ENCODE measurements around the gene RFPL3.
"Not testable (repeated sequence)": the region's sequence is repeated elsewhere in the genome, so short reads cannot be mapped to it uniquely, and the experiment has no call there.

RFPL3 gene

DNA sequence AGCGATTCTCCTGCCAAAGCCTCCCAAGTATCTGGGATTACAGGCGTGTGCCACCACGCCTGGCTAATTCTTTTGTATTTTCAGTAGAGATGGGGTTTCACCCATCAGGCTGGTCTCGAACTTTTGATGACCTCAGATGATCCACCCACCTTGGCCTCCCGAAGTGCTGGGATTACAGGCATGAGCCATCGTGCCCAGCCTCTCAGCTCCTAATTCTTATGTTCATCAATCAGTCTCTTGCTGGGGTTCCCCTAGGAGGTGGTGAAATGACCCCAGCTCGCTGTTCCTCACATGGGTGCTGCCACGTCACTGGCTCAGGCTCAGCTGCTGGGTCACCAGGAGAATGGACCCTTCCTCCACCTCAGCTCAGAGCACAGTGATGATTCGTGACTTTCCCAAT is at the start of gene RFPL3:
Gene RFPL3, plus strand, starts transcription at position 301 of the 400 bp plus-strand sequence. CDS start 205 bp downstream, outside the sequence.
- DNase-seq = not testable (repeated sequence)

- DNase-seq = no peak
Measured at GRCh38 chr22:32308191-32308590, 49.5 kb upstream of the RFPL3 start.

DNA sequence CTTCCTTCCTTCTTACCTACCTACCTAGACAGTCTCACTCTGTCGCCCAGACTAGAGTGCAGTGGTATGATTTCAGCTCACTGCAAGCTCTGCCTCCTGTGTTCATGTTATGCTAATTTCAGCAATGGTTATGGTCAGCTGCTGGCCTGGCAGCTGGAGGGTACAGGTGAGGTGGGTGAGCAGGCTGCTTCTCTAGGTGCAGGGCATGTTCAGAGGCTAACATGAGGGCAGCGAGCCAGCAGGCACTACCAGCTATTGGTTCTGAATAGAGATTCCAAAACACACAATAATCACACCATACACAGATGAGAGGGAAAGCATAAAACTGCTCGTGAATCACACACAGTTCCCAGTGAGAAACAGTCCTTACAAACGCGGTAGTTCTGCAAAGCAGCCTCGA is 48.7 kb upstream of the RFPL3 start:
- DNase-seq = no peak

DNA sequence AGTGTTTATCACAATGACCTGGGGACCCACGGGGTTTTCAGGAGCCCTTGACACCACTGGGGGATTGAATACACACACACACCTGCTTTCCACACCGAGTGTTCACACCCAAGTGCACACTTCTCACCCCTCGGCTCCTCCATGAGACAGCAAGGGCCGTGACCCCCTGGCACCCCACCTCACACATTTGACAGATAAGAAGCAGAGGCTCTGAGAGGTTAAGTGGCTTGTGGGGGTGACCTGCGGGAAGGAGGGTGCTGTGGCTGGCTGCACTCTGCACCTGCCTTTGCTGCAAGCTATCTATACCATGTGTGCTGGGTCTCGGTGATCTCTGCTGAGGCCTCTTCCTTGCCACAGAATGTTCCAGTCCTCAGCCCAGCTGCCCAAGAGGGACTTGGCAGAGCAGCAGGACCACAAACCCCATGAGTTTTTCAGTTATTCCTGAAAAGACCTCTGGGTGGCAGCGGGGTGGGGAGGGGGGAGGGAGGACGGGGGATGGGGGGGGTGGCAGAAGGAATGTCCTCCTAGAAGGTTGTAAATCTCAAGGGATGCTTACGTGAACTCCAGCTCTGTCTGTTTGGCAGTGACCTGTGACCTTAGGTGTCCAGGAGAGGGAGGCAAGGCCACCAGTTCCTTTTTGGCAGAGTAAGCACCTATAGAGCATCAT is 47.9 kb upstream of the RFPL3 start:
- no peak for DNase-seq

GRCh38 chr22:32310777-32311176 is 46.9 kb upstream of the RFPL3 start:
- DNase-seq = no peak

DNA sequence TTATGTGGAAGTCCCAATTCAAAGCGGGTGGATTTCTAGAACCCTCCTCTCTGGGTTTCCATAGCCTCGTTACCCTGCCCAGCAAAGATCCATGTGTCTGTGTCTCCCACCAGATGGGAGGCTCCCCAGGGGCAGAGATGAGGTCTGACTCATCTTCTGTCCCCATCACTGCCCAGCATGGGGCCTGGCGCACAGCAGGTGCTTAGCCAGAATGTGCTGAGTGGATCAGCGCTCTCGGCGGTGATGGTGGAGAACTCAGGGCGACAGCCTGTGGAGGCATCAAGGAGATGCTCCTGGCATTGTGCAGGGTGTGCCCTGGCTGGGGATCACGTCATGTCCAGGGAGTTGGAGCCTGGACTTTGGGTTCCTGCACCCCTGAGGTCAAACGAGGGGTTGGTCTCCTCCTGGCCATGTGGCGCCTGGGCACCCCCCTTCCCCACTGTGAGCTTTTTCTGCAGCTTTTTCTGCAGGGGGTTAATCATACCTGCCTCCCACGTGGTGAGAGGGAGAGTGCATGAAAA is 46.1 kb upstream of the RFPL3 start:
- DNase-seq = no peak

- DNase-seq = no peak
Measured at GRCh38 chr22:32312748-32313147, 44.9 kb upstream of the RFPL3 start.

DNA sequence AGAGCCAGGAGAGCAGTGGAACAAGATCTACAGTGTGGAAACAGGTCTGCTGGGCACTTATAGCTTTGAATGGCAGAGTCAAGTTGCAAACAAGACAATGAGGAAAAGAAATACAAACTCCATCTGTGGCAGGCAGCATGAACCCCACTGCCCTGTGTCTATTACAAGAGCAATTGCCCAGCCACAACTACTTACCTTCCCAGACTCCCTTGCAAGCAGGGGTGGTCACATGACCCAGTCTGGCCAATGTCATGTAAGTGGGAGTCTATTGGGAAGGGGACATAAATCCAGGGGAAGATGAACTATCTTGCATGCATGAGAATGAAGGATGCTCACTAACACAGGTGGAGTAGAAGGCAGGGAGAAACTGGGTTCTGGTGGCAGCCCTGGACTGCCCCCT is 44.1 kb upstream of the RFPL3 start:
- no peak for DNase-seq

GRCh38 chr22:32317524-32317923 is 40.1 kb upstream of the RFPL3 start:
- no peak for DNase-seq

GRCh38 chr22:32318361-32318760 is 39.3 kb upstream of the RFPL3 start:
- no peak for DNase-seq

DNA sequence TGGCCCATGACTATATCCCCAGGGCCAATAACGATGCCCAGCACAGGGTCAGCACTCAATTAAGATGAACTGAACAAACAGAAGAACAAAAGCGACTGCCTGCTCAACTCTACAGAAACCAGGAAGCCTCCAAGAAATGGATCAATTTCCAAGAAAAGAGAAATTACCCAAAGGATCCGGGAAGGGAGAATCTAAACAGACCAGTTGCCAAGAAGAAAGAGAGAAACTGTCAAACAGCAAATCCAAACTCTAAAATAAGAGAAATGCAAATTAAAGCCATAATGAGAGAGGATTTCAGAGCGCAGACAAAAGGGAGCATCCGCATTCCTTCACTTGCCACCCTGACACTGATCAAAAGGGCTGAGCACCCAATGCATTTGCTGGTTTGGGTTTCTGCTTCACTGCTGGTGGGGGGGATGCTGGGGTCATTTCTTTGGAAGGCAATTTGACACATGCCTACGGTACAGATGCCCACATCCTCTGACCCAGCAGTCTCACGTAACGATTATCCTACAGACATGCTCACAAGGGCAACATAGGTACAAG is 37.7 kb upstream of the RFPL3 start:
- DNase-seq = no peak

- no peak for DNase-seq
Measured at GRCh38 chr22:32322986-32323385, 34.7 kb upstream of the RFPL3 start.

DNA sequence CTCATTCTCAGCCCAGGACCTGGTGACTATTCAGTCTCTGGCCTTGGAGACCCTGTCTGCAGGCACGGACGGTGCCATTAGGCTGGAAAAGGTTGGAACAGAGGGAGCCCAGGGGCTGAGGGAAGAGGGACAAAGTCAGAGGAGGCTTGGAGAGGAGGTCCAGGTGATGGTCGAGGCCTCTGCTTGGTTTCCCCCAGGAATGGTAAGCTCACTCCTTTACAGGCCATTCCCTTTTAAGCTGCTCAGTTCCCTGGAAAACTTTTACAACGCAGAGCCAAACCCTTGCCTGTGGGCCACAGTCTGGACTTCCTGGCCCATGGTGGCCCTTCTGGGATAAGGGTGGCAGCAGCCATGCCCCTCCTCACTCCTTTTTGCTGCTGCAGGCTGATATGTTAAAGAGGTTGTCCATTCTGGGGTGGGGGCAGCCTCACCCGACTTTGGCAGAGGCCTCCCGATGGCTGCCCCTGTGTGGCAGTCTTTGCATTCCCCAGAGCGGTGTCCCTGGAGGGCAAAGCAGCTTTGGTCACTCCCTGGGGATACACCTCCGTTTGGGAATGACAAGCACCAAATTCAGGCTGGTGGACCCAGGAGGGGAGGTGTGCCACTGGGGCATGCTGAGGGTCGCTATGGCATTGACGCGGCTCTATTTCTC is 34.0 kb upstream of the RFPL3 start:
- no peak for DNase-seq

DNA sequence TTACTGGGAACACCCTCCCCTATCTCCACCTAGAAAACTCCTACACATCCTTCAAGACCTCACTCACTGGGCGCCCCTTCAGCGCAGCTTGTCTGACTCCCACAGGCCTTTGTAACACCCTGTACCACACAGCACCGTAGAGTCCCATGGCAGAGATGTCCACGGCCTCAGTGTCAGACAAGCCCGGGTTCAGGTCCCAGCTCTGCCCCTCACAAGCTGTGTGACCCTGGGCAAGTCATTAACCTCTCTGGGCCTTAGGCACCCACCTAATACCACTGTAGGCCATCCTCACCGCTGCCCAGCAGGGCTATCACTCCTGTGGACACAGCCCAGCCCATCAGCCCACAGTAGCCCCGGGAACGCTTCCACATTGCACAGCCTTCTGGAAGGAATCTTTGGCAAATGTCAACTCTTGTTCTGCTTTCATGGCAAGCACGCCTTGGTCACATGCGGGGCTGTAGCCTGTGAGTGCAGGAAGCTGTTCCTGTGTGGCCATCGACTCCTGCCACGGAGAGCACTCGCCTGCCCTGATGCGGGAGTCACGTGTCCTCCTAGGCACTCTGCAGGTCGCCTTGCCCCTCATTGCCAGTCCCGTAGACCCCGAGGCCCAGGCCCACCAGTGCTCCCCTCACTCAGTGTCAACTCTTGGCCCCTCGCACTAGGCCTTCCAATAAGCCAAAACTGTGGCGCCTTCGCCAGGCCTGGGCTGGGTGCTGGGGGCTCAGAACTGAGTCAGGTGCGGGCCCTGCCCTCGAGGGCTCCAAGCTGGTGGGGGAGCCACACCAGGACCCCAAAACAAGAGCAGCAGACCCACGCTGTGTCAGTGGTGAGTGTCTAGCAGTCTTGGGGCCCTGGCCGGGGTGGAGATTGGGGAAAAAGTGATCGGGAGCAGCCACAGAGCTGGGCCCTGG is 32.9 kb upstream of the RFPL3 start:
- no peak for DNase-seq

DNA sequence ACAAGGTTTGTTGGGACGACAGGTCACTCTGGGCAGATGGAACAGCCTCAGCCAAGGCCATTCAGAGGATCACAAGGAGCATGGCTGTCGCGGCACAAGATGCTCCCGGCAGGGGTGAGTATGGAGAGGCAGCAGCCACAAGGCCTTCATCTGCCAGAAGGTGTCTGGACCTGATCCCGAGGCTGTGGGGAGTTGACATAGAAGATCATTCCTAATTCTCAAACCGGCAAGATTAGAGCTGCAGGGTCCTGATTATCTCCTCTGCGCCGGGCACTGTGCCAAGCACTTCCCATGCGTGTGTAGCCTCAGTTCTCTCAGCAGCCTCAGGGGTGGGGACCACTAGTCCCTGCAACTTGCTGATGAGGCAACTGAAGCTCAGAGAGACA is 32.3 kb upstream of the RFPL3 start:
- no peak for DNase-seq

DNA sequence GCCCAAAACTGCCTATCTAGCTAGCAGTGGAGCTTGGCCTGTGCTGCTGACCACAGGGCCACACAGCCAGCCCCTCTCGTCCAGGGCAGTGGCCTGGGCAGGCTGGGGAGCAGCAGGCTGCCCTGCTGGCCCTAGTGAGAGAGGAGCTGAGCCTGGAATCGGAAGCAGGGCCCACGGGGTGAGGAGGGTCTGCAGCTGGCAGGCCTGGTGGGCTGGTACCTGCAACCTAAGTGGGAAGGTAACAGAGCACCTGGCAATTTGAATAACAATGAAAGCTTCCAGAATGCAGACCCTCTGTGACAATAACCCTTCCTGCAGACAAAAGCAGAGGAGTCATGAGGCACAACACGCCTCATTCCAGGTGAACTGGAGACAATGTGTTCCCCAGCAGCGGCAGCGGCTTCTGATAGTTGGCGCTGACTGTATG is 31.8 kb upstream of the RFPL3 start:
- no peak for DNase-seq

DNA sequence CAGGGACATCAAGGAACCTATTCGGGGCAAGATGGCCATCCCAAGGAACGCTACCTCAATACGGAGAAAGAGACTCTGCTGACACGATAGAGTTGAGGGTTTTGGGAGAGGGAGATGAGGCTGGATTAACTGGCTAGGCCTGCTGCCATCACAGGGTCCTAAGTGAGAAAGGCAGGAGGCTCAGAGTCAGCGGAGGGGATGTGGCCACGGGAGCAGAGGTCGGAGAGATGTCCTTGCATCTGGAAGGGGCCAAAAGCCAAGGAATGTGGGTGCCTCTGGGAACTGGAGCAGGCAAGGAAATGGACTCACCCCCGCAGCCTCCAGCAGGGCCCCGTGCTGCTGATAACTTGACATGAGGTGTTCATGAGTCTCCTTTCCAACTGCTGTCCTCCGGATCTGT is 31.0 kb upstream of the RFPL3 start:
- DNase-seq = no peak

DNA sequence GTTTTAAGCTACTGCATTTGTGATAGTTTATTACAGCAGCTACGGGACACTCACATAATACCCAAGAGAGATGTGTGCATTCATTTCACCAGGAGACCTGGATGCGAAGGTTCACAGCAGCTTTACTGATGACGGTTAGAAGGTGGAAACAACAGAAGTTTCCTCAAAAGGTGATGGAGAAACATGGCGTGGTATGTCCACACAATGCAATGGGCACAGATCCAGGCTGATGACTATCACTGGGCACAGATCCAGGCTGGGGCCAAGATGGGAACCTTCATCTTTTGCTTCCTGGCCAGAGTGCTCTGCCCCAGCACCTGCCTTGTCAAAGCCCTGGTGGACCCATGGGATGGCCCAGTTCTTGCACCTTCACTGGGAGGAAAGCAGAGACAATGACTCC is 30.6 kb upstream of the RFPL3 start:
- no peak for DNase-seq

DNA sequence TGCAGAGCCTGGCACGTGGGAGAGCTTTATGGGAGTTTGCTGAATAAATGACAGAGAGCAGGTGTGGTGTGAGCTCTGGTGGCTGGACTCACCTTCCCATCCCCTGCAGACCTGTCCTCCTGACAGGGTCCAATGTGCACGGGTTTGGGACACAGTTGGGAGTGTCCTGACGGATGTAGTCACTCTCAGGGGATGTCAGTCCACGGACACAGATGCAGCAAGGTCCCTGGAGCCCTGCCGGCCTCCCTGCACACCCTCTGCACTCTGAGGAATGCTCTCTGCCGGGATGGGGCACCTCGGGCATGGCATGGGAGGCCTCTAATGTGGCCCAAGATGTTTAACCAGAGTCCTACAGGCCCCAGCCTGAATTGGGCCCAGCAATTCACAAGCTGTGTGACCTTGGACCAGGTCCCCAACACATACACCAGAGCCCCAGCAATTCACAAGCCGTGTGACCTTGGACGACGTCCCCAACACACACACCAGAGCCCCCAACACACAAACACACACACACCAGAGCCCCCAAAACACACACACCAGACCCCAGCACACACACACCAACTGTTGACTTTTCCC is 30.0 kb upstream of the RFPL3 start:
- no peak for DNase-seq

DNA sequence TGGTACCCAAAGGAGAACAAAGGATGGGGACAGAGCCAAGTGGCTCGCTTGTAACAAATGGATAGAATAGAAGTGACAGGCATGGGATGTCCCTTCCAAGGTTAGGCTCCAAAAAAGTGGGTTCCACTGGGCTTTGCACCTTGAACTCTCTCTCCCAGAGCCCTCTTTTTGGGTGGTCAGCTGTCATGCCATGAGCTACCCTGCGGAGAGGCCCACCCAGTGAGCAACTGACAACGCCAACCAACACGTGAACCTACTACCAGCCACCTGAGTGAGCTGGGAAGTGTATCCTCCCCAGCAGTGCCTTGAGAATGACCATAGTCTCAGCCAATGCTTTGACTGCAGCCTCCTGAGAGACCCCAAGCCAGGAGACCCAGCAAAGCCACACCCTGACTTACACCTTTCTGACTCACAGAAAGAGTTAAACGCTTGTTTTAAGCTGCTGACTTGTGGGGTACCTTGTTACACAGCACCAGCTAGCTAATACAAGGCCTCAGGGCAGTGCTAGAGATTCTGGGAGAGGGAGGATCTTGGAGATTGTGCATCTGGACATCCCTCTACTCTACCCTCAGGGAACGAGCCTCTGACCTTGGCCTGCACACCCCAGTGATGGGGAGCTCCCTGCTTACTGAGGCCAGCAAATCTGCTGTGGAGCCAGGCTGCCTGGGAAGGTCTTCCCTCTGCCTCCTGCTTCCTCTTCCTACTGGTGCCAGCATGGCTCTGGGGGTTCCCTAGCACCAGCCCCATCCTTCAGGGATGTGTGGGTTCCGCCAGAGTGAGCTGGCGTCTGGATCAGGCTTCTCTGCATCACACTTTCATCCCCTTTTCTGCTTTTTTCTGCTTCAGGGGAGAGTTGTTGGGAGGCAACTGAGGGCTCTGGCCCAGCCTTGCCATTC is 29.1 kb upstream of the RFPL3 start:
- no peak for DNase-seq

DNA sequence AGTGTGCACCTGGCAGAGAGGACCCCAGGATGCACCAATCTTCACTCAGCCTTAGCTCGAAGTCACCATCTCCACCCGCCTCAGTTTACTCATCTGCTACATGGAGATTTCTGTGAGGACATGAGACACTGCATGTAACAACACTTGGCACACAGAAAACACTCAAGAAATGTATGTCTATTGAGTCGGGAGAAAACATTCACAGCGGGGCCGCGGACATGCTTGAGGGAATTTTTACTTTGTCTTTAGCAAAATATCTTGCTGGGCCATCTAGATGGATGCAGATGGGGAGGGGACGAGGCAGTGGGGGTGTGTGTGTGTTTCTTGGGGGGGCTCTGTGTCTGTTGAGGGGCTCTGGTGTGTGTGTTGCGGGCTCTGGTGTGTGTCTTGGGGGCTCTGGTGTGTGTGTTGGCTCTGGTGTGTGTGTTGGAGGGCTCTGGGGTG is 28.4 kb upstream of the RFPL3 start:
- no peak for DNase-seq

Data from fibroblast of skin of right quadriceps (primary cell).